NCI-H1436 treated with DMSO at 0.1 percent for 48 hours (cell line): Measurements from ENCODE around the gene VPS13D.
"Not testable (repeated sequence)": the region's sequence is repeated elsewhere in the genome, so short reads cannot be mapped to it uniquely, and the experiment has no call there.

Experiments used
- DNase-seq: peaks from one replicate; lab custom pipeline; 2025; lab: John Stamatoyannopoulos, UW

VPS13D gene

GRCh38 chr1:12375133-12375829, 145.5 kb downstream of the VPS13D start:
- no peak for DNase-seq

- DNase-seq = no peak
These were observed 146.6 kb downstream of the VPS13D start for GRCh38 chr1:12376236-12377045.

- DNase-seq = no peak
These were observed 150.8 kb downstream of the VPS13D start for GRCh38 chr1:12380326-12381249.

GRCh38 chr1:12383001-12383400, 153.2 kb downstream of the VPS13D start:
- no peak for DNase-seq

GRCh38 chr1:12383786-12384185, 154.0 kb downstream of the VPS13D start:
- no peak for DNase-seq

- no peak for DNase-seq
These were observed 155.1 kb downstream of the VPS13D start for GRCh38 chr1:12384836-12385456.

- DNase-seq = no peak
These were observed 156.3 kb downstream of the VPS13D start for GRCh38 chr1:12386130-12386529.

GRCh38 chr1:12387641-12388040, 157.8 kb downstream of the VPS13D start:
- no peak for DNase-seq

- not testable (repeated sequence) for DNase-seq
These were observed 160.5 kb downstream of the VPS13D start for GRCh38 chr1:12390296-12390695.

GRCh38 chr1:12397462-12398450, 167.9 kb downstream of the VPS13D start:
- no peak for DNase-seq

- DNase-seq = no peak
These were observed 168.6 kb downstream of the VPS13D start for GRCh38 chr1:12398479-12398878.

GRCh38 chr1:12400027-12400693, 170.3 kb downstream of the VPS13D start:
- DNase-seq = no peak

- DNase-seq = no peak
These were observed 172.4 kb downstream of the VPS13D start for GRCh38 chr1:12402159-12402673.

- no peak for DNase-seq
These were observed 173.0 kb downstream of the VPS13D start for GRCh38 chr1:12402842-12403241.

GRCh38 chr1:12404918-12405317, 175.1 kb downstream of the VPS13D start:
- DNase-seq = no peak

GRCh38 chr1:12405325-12406210, 175.7 kb downstream of the VPS13D start:
- no peak for DNase-seq

- DNase-seq = no peak
These were observed 176.6 kb downstream of the VPS13D start for GRCh38 chr1:12406211-12407021.
